PC-9 (cell line): ENCODE data around the gene NFKBIE. TPM values are rescaled to one million over a fixed set of nuclear protein-coding genes. Genes with fewer than 3 reads are reported as not detected.

ENCODE experiments used
- BruUV-seq: library from RNA; stranded (reverse); fragments of 400-500 nt; replicated peaks from 2 replicates; lab custom pipeline; 2021; lab: Mats Ljungman, UMichigan
- CTCF ChIA-PET: fragments of 300-600 bp; sonication (Branson Sonifier 250); formaldehyde crosslinking; loops from one replicate; lab custom pipeline; 2022; ENCODE audit warnings: antibody characterized with exemption; lab: Charles Lee
- POLR2A ChIA-PET: fragments of 300-600 bp; sonication (Branson Sonifier 250); formaldehyde crosslinking; loops from one replicate; lab custom pipeline; 2022; ENCODE audit warnings: antibody characterized with exemption; ENCODE audit not compliant: unreplicated experiment; lab: Charles Lee
- DNase-seq, 2 experiments: peaks; one replicate each; pipeline versions ENCODE4 v3.0.0 to v3.0.0-alpha.2; 2015 to 2022; ENCODE audit warnings: mixed read lengths in 1 of 2
- H2AFZ ChIP-seq: fragments of 200-600 bp; sonication (generic); 2 replicates; pipeline ENCODE4 v1.8.1; 2017; ENCODE audit warnings: antibody characterized with exemption
- H3F3A ChIP-seq: fragments of 200-600 bp; sonication (generic); 2 replicates; pipeline ENCODE4 v1.8.1; 2017; ENCODE audit warnings: antibody characterized with exemption, mild to moderate bottlenecking, low read depth; ENCODE audit not compliant: insufficient read depth
- H3K27ac ChIP-seq: fragments of 200-600 bp; sonication (generic); 2 replicates; pipeline ENCODE4 v1.6.1; 2016; ENCODE audit warnings: mixed run types
- H3K27me3 ChIP-seq: fragments of 200-600 bp; sonication (generic); 2 replicates; pipeline ENCODE4 v1.6.1; 2016; ENCODE audit warnings: low read depth, mixed run types; ENCODE audit not compliant: insufficient read depth
- H3K36me3 ChIP-seq: fragments of 200-600 bp; sonication (generic); 2 replicates; pipeline ENCODE4 v1.6.1; 2016; ENCODE audit warnings: low read depth, mixed run types
- H3K4me1 ChIP-seq: fragments of 200-600 bp; sonication (generic); replicated peaks from 2 replicates; pipeline ENCODE4 v1.6.1; 2016; ENCODE audit warnings: mixed run types; ENCODE audit not compliant: insufficient read depth
- H3K4me2 ChIP-seq: fragments of 200-600 bp; sonication (generic); 2 replicates; pipeline ENCODE4 v1.6.1; 2017; ENCODE audit warnings: mixed run types
- H3K4me3 ChIP-seq: fragments of 200-600 bp; sonication (generic); 2 replicates; pipeline ENCODE4 v1.6.1; 2016; ENCODE audit warnings: mixed run types
- H3K79me2 ChIP-seq: fragments of 200-600 bp; sonication (generic); 2 replicates; pipeline ENCODE4 v1.6.1; 2017; ENCODE audit warnings: low read depth, mixed run types
- H3K9me2 ChIP-seq: fragments of 200-600 bp; sonication (generic); 2 replicates; pipeline ENCODE4 v1.8.1; 2017; ENCODE audit warnings: mild to moderate bottlenecking; ENCODE audit not compliant: insufficient read depth
- H3K9me3 ChIP-seq: fragments of 200-600 bp; sonication (generic); 2 replicates; pipeline ENCODE4 v1.8.1; 2016; ENCODE audit warnings: low read depth; ENCODE audit not compliant: insufficient read depth
- H4K20me1 ChIP-seq: fragments of 200-600 bp; sonication (generic); 2 replicates; pipeline ENCODE4 v1.8.1; 2017; ENCODE audit not compliant: insufficient read depth
- EZH2 ChIP-seq: fragments of 200-600 bp; sonication (generic); IDR thresholded peaks from 2 replicates; pipeline ENCODE4 v1.8.0; 2017; ENCODE audit warnings: antibody characterized with exemption, low read depth
- intact Hi-C: fragments of 100-400 bp; cut with micrococcal nuclease; formaldehyde crosslinking; loops from one replicate; pipeline ENCODE4 v1.10.0; 2022; ENCODE audit not compliant: unreplicated experiment
- total RNA-seq: library from RNA; stranded (reverse); gene quantifications from 2 replicates; pipeline ENCODE4 v1.2.3, GENCODE V29; 2021
- TF ChIP-seq, protein P1 (sequence below): fragments of 200-600 bp; sonication (generic); conservative IDR thresholded peaks from 2 replicates; pipeline ENCODE4 v1.6.1; 2017; ENCODE audit warnings: mixed run types, antibody characterized with exemption, mild to moderate bottlenecking, moderate library complexity

NFKBIE gene
- total RNA-seq, 1 experiment from 2014 or later = 7.6 TPM

DNA sequence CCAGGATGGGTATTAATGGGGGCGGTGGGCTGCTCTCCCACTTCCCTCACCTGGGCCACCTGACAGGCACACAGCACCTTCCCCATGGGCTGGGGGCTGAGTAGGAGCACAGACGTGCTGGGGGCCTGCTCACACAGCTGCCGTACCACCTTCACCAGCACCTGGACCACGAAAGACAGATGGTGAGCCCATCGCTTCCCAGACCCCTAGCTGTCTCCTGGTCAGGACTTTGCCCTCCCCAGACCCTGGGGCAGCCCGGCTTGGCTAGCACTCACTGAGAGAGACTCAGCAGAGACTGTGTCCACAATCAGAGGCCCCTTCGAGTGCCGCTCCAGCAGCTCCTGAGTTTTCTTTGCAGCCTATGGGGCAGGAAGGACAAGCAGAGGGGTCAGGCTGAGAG, 35.8 kb upstream of the NFKBIE start:
- intact Hi-C loops = no loop called here
- H3K79me2 ChIP-seq = no peaks in the 10 kb centered on the region
- CTCF ChIA-PET = no interaction called here
- no peak overlapping the region for H3K27ac ChIP-seq
- DNase-seq = no peak
- TF ChIP-seq EZH2 = no peak
- TF ChIP-seq, protein P1, sequence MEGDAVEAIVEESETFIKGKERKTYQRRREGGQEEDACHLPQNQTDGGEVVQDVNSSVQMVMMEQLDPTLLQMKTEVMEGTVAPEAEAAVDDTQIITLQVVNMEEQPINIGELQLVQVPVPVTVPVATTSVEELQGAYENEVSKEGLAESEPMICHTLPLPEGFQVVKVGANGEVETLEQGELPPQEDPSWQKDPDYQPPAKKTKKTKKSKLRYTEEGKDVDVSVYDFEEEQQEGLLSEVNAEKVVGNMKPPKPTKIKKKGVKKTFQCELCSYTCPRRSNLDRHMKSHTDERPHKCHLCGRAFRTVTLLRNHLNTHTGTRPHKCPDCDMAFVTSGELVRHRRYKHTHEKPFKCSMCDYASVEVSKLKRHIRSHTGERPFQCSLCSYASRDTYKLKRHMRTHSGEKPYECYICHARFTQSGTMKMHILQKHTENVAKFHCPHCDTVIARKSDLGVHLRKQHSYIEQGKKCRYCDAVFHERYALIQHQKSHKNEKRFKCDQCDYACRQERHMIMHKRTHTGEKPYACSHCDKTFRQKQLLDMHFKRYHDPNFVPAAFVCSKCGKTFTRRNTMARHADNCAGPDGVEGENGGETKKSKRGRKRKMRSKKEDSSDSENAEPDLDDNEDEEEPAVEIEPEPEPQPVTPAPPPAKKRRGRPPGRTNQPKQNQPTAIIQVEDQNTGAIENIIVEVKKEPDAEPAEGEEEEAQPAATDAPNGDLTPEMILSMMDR = no peak
- H3K27me3 ChIP-seq = peaks cover 12% of the 10 kb centered on the region; the same call in 1 of the 2 replicates
- H3K4me1 ChIP-seq = no peaks in the 10 kb centered on the region
- POLR2A ChIA-PET = interaction anchor here (0.7 kb wide), 1 partner anchor 36 kb away, joined by 3 read pairs; no protein-coding TSS in a partner anchor
- 0 out of 2 replicates have a peak, but pooled peaks cover 6% of the 10 kb centered on the region for H3K36me3 ChIP-seq
- no peak overlapping the region for H3K4me3 ChIP-seq
- no peaks in the 10 kb centered on the region for H4K20me1 ChIP-seq
- BruUV-seq = no TSS peak
- no peak overlapping the region for H3K4me2 ChIP-seq
- no peaks in the 10 kb centered on the region for H3K9me3 ChIP-seq
- 0 out of 2 replicates have a peak, but pooled peaks cover 5% of the 10 kb centered on the region for H3F3A ChIP-seq
- no peaks in the 10 kb centered on the region for H3K9me2 ChIP-seq
- no peak overlapping the region for H2AFZ ChIP-seq

DNA sequence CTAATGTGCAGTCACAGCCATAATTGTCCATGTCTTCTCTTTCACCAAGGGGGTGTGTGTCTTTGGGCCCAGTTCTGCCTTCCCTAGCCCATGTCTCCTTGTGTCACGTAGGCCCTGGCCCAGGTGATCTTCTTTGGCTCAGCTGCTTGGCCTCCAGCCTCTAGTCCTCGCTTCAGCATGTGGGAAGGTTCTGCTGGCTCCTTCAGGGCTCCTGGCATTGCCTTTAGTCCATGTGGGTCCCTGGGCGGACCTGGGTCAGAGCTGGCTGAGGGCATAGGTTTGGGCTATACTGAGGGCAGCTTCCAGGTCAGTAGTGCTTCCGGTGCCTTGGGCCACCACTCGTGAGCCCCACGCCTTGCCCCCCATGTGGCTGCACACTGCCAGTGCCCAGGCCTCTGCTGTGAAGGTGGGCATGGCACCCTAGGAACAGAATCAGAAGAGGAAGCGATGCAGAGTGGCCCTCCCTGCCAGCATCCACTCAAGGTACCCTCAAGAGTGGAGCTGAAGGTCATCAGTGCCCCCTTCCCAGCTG, 35.0 kb upstream of the NFKBIE start:
- CTCF ChIA-PET = no interaction called here

DNA sequence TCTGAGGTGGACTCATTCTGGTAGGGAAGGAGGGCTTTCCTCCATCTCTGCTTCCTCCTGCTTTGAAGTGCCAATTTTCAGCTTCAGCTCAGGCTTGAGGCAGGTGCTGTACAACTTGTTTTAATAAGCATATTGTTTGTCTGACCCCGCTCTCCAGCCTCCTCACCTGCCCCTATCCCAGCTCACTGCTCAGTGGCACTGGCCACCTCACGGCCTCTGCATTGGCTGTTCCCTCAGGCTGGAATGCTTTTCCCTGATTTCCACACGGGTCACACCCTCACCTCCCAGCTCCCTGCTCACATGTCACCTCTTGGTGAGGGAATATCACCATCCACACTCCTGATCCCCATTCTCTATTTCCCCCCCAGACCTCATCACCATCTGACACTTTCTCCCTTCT, 33.5 kb upstream of the NFKBIE start:
- no peak for TF ChIP-seq EZH2
- TF ChIP-seq, protein P1 = no peak

More for the DNA sequence above, 35.0 kb upstream of the NFKBIE start:
- no peak overlapping the region for H3K4me2 ChIP-seq
- POLR2A ChIA-PET = no interaction called here
- H3F3A ChIP-seq = 0 out of 2 replicates have a peak, but pooled peaks cover 5% of the 10 kb centered on the region
- TF ChIP-seq EZH2 = no peak
- TF ChIP-seq, protein P1 = no peak
- H4K20me1 ChIP-seq = no peaks in the 10 kb centered on the region
- H3K4me1 ChIP-seq = no peaks in the 10 kb centered on the region
- H3K27me3 ChIP-seq = peaks cover 20% of the 10 kb centered on the region; the same call in 1 of the 2 replicates
- no peak overlapping the region for H3K27ac ChIP-seq
- H3K9me3 ChIP-seq = no peaks in the 10 kb centered on the region
- intact Hi-C loops = no loop called here
- BruUV-seq = no TSS peak
- H3K36me3 ChIP-seq = 0 out of 2 replicates have a peak, but pooled peaks cover 4% of the 10 kb centered on the region
- H3K79me2 ChIP-seq = no peaks in the 10 kb centered on the region
- no peaks in the 10 kb centered on the region for H3K9me2 ChIP-seq
- no peak overlapping the region for H3K4me3 ChIP-seq
- H2AFZ ChIP-seq = no peak overlapping the region
- DNase-seq = no peak

More for the DNA sequence above, 33.5 kb upstream of the NFKBIE start:
- DNase-seq = no peak
- Histone ChIP-seq H4K20me1 (no peaks in the 10 kb centered on the region), H3K4me3 (no peak overlapping the region), H3K27ac (no peak overlapping the region), H3K4me1 (no peaks in the 10 kb centered on the region), H3K4me2 (no peak overlapping the region), H3K27me3 (peaks cover 20% of the 10 kb centered on the region; the same call in 1 of the 2 replicates), H3K36me3 (no peaks in the 10 kb centered on the region), H2AFZ (no peak overlapping the region), H3K79me2 (no peaks in the 10 kb centered on the region), H3K9me2 (no peaks in the 10 kb centered on the region), H3K9me3 (no peaks in the 10 kb centered on the region), H3F3A (0 out of 2 replicates have a peak, but pooled peaks cover 5% of the 10 kb centered on the region)
- ChIA-PET POLR2A (interaction anchor here (0.6 to 0.7 kb wide), 2 partner anchors 10 to 161 kb away, joined by 3 read pairs; no protein-coding TSS in a partner anchor), CTCF (no interaction called here)
- intact Hi-C loops = no loop called here
- no TSS peak for BruUV-seq
